ENCODE data around the gene ANGEL1. TPM values are rescaled to one million over a fixed set of nuclear protein-coding genes. Genes with fewer than 3 reads are reported as not detected.

Gene ANGEL1
- total and polyA plus RNA-seq, 2 donors (not counting 1 experiment from before 2014, with no cell fraction given): 13.1 to 27.3 TPM

DNA sequence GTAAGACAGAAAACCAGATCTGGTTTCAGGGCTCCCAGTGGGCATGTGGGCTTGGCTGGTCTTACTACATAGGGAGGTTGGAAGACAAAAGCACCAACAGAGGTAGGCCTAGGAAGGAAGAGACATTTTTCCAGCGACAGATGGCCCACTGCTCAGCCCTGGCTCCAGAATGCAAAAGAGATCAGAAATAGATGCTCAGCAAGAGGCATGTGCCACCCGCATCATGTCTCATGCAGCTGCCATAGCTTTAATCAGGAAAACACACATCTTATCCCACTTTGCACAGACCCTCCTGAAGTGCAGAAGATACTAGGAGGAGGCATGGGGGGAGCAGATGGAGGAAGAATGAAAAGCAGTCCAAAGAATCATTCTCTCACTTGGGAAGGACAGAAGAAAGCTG, 26.1 kb downstream of the ANGEL1 start:
- DNase-seq (no peak), ATAC-seq (ENCODE audit: low read depth) (no peak)
- no peaks in the 10 kb centered on the region for H4K20me1 ChIP-seq (ENCODE audit: control insufficient read depth, insufficient read depth, low read length, poor library complexity, severe bottlenecking)
- H3K27ac ChIP-seq (ENCODE audit: low read length in 2 of 2): no peak overlapping the region
- H3K79me2 ChIP-seq (ENCODE audit: control insufficient read depth, insufficient read depth, low read length): no peaks in the 10 kb centered on the region
- CTCF ChIA-PET: interaction anchor here (0.7 to 4.3 kb wide), 2 partner anchors 76 to 1184 kb away, joined by 3 to 35 read pairs; no protein-coding TSS in a partner anchor
- no peak overlapping the region for H3K4me3 Mint-ChIP-seq
- 100% methylated on average over 1 of the region's 2 CpGs for WGBS (ENCODE audit: insufficient coverage)
- H3K9me3 Mint-ChIP-seq (ENCODE audit: insufficient read depth): no peaks in the 10 kb centered on the region
- H3K36me3 ChIP-seq (replicated peaks in 1 of 2; ENCODE audit: control extremely low read depth in 1 of 2, control insufficient read depth in 1 of 2, extremely low read depth in 1 of 2, insufficient read depth in 2 of 2, low read length in 1 of 2): peaks cover 0 to 72% of the 10 kb centered on the region in 2 experiments
- no peaks in the 10 kb centered on the region for H3K9me3 ChIP-seq (ENCODE audit: control extremely low read depth in 1 of 3, control insufficient read depth in 2 of 3, insufficient read depth in 1 of 3, low read length in 2 of 3)
- no peaks in the 10 kb centered on the region for H3K4me1 ChIP-seq (ENCODE audit: control insufficient read depth in 2 of 2, insufficient read depth in 2 of 2, low read length in 2 of 2)
- H3K27me3 Mint-ChIP-seq: no peaks in the 10 kb centered on the region
- H3K27me3 ChIP-seq (replicated peaks in 1 of 4; ENCODE audit: control extremely low read depth in 1 of 4, control insufficient read depth in 3 of 4, insufficient read depth in 4 of 4, low read length in 3 of 4): no peaks in the 10 kb centered on the region
- no peak overlapping the region for H3K9ac ChIP-seq (ENCODE audit: low read length)
- no peak overlapping the region for H2AFZ ChIP-seq (ENCODE audit: insufficient read depth, low read depth, low read length, poor library complexity, severe bottlenecking)
- POLR2A ChIA-PET: no interaction called here
- intact Hi-C loops (cut with micrococcal nuclease): no loop called here
- H3K27ac Mint-ChIP-seq: no peak overlapping the region
- no peaks in the 10 kb centered on the region for H3K4me1 Mint-ChIP-seq
- TF ChIP-seq, protein P1, sequence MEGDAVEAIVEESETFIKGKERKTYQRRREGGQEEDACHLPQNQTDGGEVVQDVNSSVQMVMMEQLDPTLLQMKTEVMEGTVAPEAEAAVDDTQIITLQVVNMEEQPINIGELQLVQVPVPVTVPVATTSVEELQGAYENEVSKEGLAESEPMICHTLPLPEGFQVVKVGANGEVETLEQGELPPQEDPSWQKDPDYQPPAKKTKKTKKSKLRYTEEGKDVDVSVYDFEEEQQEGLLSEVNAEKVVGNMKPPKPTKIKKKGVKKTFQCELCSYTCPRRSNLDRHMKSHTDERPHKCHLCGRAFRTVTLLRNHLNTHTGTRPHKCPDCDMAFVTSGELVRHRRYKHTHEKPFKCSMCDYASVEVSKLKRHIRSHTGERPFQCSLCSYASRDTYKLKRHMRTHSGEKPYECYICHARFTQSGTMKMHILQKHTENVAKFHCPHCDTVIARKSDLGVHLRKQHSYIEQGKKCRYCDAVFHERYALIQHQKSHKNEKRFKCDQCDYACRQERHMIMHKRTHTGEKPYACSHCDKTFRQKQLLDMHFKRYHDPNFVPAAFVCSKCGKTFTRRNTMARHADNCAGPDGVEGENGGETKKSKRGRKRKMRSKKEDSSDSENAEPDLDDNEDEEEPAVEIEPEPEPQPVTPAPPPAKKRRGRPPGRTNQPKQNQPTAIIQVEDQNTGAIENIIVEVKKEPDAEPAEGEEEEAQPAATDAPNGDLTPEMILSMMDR (IDR thresholded peaks at IDR 0.05): no peak
- no peak for TF ChIP-seq EZH2 (IDR thresholded peaks at IDR 0.05; ENCODE audit: borderline replicate concordance, insufficient read depth, low read depth, low read length, poor library complexity, severe bottlenecking)
- H3K4me3 ChIP-seq (ENCODE audit: control extremely low read depth in 1 of 5, extremely low read depth in 1 of 5, insufficient read depth in 1 of 5, low read depth in 2 of 5, low read length in 4 of 5): no peak overlapping the region
- no peak overlapping the region for H3K4me2 ChIP-seq (replicated peaks; ENCODE audit: low read depth, low read length, poor library complexity, severe bottlenecking)

DNA sequence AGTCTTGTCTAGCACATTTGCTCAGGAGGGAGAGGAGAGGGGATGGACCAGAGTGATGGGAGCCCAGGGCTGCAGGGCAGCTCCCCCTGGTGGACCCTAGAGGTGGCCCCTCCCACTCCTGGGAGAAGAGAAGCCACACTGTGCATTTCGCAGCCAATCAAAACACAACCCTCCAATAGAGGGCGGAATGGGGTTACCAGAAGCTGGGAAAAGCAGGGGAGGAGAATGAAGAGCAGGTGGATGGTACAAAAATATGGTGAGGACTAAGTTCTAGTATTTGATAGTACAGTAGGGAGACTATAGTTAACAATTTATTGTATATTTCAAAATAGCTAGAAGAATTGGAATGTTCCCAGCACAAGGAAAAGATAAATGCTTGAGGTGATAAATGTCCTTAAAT, 27.8 kb downstream of the ANGEL1 start:
- peak; percentile 84 for ATAC-seq (ENCODE audit: low read depth)
- Histone ChIP-seq H3K9me3 (ENCODE audit: control extremely low read depth in 1 of 3, control insufficient read depth in 2 of 3, insufficient read depth in 1 of 3, low read length in 2 of 3) (no peaks in the 10 kb centered on the region), H3K36me3 (replicated peaks in 1 of 2; ENCODE audit: control extremely low read depth in 1 of 2, control insufficient read depth in 1 of 2, extremely low read depth in 1 of 2, insufficient read depth in 2 of 2, low read length in 1 of 2) (peaks cover 0 to 64% of the 10 kb centered on the region in 2 experiments), H3K79me2 (ENCODE audit: control insufficient read depth, insufficient read depth, low read length) (no peaks in the 10 kb centered on the region), H3K9ac (ENCODE audit: low read length) (no peak overlapping the region), H3K4me1 (ENCODE audit: control insufficient read depth in 2 of 2, insufficient read depth in 2 of 2, low read length in 2 of 2) (no peaks in the 10 kb centered on the region), H3K27me3 (replicated peaks in 1 of 4; ENCODE audit: control extremely low read depth in 1 of 4, control insufficient read depth in 3 of 4, insufficient read depth in 4 of 4, low read length in 3 of 4) (no peaks in the 10 kb centered on the region), H4K20me1 (ENCODE audit: control insufficient read depth, insufficient read depth, low read length, poor library complexity, severe bottlenecking) (no peaks in the 10 kb centered on the region), H3K27ac (ENCODE audit: low read length in 2 of 2) (no peak overlapping the region), H2AFZ (ENCODE audit: insufficient read depth, low read depth, low read length, poor library complexity, severe bottlenecking) (no peak overlapping the region), H3K4me2 (replicated peaks; ENCODE audit: low read depth, low read length, poor library complexity, severe bottlenecking) (no peak overlapping the region), H3K4me3 (ENCODE audit: control extremely low read depth in 1 of 5, extremely low read depth in 1 of 5, insufficient read depth in 1 of 5, low read depth in 2 of 5, low read length in 4 of 5) (no peak overlapping the region)
- Mint-ChIP-seq H3K4me1 (no peaks in the 10 kb centered on the region), H3K27me3 (no peaks in the 10 kb centered on the region), H3K9me3 (ENCODE audit: insufficient read depth) (no peaks in the 10 kb centered on the region), H3K27ac (no peak overlapping the region), H3K4me3 (no peak overlapping the region)
- WGBS (ENCODE audit: insufficient coverage): no CpG with 5 or more reads among the region's 2 CpGs
- CTCF ChIA-PET: interaction anchor here (0.7 to 4.3 kb wide), 12 partner anchors 12 to 310 kb away, joined by 3 to 35 read pairs (median 4); partner anchors contain the start of genes ANGEL1 and VASH1
- TF ChIP-seq, protein P1 (IDR thresholded peaks at IDR 0.05): peak; percentile 63
- no peak for TF ChIP-seq EZH2 (IDR thresholded peaks at IDR 0.05; ENCODE audit: borderline replicate concordance, insufficient read depth, low read depth, low read length, poor library complexity, severe bottlenecking)
- DNase-seq: peak; percentile 51
- intact Hi-C loops (cut with micrococcal nuclease): loop anchor here (1.0 kb wide), 1 partner anchor 75 kb away; no protein-coding TSS in a partner anchor
- POLR2A ChIA-PET: no interaction called here

Measured in B cell (primary cell).